GM19438 (cell line): ENCODE measurements around the gene UBASH3B.

Experiments
- ATAC-seq: cut with Tn5 transposase; IDR thresholded peaks from one replicate; pipeline ENCODE4 v1.9.1; 2021; ENCODE audit warnings: low read depth; ENCODE audit not compliant: unreplicated experiment

UBASH3B gene

DNA sequence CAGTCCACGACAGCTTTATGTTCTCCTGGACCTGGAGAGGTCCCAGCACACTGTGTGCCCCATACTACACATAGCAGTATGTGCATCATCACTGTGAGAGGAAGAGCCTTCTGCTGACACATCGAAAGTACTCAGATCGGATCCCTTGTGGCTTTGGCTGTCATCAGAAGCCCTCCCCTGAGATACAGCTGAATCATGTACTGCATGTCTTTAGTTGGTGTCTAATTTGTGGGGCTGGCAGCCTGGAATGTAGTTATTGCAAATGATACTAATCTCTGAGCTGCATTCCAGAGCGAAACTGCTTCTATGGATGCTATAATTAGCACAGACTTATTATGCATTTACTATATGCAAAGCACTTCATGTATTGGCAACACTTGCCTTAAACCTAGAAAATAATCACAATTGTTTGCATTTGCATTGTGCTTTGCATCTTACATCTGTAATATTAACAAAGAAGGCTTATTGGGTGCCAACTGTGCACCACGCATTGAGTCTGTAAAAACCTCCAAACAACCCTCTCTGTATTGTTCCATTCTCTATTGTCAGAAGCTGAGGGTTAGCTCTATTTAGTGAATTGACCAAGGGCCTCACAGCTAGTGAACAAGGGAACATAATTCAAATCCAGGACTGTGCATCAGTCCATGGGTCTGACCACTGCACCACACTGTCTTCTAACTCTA is 93.6 kb downstream of the UBASH3B start:
- peak; percentile 73 for ATAC-seq

DNA sequence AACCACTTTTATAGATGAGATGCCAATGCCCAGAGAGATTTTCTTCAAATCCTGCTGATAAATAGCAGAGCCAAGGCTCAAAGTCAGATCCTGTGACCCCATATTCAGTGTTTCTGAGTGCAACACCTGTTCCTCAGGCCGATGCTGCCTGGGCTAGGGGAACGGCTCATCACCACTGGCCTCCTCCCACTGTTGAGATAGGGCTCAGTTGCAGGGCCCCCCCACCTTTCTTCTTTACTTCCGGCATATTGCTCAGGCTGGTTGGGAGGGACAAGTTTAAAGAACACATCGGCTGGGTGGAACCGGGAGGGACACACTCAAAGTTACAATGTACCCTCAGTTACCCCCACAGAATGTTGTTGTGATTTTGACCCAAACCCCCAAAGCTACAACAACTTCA is 94.5 kb downstream of the UBASH3B start:
- no peak for ATAC-seq

DNA sequence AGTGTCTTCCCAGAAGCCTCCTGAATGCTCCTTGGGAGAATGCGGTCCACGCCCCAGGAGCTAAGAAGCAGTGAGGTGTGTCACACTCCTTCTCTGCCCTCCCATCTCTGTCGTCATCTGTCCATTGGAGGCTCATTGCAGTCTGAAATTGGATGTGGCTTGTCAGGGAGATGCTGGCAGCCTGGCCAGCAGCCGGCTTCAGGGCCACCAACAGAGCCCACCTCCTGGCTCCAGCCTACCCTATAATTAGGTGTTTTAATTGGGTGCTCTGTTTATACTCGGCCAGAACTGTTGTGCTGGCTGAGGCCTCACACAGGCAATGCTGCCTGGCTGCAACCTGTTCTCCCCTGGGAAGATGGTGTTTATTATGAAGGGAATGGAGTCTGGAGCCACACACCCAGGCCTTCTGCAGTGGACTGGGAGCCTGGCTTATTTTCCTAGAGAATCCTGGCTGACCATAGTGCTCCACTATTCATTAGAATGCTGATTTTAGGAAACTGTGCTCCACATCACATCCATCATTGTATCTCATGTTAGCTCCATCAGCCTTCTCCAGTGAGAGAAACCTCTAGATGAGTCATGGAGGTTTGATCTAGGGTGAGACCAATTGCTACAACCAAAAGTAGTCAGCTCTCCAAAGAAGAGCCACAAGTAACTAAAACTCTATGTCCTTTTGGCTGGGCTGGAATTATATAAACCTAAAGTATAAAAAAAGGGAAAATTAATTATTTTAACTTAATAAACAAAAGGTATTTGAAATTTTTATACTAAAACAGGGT is 96.0 kb downstream of the UBASH3B start:
- ATAC-seq = no peak

DNA sequence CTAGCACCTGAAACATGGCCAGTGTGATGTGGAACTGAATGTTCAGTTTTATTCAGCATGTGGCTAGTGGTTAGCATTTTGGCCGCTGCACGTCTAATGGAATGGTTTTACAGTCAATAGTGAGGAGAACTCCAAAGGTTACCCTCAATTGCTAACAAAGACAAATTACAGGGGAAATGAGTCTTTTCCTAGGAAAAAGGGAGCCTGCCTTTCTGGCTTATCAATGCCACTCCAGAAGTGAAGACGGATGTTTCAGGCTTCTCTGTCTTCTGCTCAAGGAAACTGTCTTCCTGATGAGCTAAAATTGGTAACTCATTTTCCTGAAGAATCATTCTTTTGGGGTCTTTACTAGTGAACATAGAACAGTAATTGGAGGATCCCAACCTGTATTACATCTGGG is 98.5 kb downstream of the UBASH3B start:
- ATAC-seq = no peak

DNA sequence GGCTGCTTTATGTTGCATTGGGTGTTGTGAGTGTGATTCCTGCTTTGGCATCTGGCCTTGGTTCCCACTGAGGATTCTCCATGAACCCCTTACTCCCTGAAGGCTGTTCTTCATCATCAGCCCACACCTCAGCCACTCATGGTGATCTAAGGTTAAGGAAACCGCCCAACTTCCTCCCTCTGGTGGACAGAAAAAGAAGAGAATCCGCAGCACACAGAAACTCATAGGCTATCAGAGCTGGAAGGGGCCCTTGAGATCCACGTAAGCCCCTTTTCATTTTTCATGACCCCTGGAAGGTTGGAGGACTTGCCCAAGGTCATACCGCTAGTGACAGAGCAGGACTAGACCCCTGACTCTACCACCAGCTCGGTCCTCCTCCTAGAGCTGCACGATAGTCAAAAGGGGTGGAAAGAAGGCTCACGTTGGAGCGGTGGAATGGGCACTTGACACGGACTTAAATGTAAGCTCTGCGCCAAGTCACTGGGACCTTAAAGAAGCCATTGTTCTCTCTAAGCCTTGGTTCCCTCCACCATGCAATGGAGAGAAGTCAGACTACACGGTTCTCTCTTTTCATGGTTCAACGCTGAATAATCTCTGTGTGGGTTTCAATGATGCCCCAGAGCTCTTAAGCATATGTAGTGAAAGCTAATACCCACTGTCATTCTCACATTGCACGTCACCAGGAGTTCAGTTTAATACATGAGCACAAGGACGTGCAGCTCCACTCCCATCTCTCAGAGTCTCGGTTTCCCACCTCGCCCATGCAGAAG is 99.2 kb downstream of the UBASH3B start:
- ATAC-seq = no peak

DNA sequence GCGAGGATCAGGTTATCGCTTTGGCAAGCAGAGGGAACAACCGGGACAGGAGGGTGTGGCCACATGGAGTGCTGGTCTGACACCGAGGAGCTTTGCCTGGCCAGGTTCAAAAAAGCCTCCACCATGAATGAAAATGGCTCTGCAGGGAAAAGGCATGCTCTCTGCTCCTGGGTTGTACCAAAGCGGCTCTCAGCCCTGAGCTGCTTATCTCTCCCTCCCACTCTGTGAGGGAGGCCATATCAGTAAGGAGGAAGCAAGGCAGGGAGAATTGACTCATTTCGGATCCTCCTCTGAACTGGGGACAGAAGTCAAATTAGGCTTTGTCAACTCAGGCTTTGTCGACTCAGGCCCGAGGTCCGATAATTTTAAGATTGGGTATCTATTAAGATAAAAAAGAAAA is 99.9 kb downstream of the UBASH3B start:
- no peak for ATAC-seq

DNA sequence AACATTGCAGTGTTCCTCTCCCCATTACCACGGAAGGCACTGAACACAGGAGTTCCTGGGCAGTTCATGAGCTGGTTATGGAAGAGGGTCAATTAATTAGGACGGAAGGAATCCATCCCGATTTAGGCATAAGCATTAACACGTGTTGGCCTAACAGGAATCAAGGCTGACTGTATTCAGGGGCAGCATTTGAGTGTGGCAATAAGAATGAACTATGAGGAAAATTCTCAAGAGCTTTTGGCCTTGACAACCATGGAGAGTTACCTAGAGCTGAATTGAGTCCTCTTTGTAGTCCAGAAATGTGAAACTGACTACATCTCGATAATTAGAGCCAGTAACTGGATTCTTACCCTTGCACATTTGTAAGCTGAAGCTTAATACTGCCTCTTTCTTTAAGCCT is 100.4 kb downstream of the UBASH3B start:
- ATAC-seq = no peak

DNA sequence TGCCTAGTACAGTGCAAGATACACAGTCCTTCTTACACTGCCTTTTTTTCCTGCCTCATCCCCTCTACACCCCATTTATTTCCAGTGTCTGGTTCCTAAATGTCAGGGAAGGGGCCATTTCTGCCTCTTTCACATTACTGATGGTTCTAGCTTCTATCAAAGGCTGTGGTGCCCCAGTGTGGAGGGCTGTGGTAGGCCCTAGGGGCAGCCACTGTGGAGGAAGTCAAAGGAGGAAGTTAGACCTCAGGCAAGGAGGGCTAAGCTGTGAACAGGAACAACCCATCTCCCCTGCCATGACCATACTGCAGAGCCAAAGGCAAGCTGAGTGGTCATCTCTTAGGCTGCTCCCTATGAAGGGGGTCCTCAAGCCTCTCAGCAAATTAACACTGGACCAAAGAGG is 100.9 kb downstream of the UBASH3B start:
- ATAC-seq = no peak

DNA sequence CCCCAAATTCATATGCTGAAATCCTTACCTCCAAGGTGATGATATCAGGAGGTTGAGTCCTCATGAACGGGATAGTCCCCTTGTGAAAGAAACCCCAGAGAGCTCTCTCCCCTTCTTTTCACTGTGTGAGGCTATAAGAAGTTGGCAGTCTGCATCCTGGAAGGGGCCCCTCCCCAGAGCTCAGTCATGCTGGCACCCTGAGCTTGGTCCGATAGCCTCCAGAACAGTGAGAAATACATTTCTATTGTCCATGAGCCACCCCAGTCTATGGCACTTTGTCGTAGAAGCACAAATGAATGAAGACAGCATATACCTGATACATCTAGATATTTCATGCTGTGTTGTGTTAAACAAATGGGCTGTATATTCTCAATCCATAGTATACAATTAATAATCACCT is 101.7 kb downstream of the UBASH3B start:
- ATAC-seq = no peak

DNA sequence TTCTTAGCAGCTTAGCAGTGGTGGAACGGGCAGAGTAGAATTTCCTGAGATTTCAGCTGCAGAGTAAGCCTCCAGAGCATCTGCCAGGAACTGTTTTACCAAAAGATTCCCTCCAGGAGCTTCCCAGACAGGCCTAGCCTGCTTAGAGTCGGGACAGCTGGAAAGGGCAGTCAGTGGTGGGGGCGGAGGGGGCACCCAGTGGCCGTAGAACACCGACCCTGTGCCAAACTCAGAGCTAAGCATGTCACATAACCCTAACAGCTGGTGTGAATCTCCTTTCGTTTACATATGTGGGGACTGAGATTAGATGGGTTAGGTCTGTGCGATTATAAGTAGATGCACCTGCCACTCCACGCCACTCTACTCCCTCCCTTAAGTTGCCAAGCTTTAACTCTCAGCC is 102.8 kb downstream of the UBASH3B start:
- ATAC-seq = no peak

DNA sequence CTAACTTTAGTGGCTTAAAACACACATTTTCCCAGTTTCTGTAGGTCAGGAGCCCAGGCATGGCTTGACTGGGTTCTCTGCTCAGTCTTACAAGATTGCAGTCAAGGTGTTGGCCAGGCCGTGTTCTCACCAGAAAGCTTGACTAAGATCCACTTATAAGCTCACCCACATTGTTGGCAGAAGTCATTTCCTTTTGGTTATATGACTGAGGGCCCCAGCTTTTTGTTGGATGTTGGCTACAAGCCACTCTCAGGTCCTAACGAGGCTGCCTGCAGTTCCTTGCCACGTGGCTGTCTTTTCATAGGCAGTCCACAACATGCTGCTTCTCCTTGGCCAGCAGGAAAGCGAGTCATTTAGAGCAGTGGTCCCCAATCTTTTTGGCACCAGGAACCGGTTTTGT is 103.5 kb downstream of the UBASH3B start:
- ATAC-seq = no peak

DNA sequence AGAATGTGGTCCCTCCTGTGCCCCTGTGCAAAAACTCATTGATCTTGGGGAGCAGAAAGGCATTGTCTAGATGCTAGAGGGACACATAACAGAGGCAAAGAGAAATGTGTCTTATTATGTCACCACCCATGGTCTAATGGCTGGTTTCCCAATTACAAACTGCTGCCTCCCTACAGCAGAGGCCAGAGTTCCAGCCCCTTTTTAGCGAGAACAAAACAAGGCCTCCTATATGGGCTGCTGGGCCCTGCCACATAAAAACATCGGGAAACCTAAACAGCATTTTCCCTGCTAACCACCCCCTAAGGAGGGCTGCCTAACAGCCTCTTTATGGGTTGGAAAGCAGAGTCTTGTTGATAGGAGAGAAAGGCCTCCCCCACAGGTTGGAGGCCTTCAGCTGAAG is 107.6 kb downstream of the UBASH3B start:
- ATAC-seq = no peak

DNA sequence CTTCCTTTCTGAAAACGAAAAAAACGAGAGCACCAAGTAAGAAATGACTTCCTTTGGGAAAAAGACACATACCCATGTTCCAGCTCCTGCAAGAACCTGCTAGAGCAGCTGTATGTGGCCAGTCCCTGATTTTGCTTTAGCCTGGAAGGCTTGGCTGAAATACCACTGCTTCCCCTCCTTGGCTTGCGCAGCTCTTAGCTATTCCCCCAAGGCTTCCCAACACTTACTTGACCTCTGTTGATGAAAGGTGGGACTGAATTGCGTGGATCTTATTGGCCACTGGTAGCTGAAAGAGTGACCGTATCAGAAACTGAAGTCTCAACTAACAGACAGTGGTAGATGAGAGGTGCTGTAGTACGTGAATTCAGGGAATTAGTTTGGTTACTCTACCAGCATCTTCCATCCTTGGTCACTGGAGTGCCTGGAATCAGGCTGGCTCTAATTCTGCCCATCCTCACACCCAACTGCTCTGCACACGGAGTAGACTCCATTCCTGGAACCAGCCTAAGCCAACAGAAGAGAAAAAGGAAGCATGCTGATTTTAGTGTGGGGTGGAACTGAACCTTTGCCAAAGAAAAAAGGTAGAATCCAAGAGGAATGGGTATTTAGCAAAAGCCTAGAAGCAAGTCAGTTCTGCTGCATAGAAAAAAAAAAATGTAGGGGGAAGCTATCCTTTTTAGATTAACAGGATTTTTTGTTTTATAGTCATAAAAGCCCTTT is 109.0 kb downstream of the UBASH3B start:
- ATAC-seq = no peak

DNA sequence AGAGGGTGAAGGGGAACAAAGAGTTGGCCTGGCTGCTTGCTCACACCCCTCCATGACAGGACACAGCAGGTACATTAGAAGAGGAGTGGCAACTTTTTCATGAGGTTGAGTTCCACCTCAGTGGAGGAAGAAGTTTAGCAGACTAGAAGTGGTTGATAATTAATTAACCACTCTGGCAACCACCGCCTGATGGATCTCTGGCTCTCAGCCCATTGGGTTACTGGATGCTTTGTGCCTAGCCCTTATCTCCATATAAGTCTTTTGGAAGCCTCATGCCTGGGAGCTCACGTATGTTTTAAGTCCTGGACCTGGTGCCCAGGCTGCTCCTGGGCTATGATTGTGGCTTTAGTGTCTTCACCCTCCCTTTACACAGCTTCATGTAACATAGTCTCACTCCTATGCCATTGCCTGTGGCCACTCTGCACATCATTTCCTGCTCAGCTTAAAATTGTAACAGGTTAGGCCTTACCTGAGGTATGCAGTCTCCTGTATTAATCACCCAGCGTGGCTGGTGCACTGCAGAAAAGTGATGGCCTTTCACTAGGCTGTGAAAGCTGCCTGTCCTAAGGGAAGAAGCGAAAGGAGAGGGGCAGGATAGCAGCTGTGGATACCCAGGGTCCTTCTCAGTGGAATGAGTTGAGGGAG is 110.1 kb downstream of the UBASH3B start:
- no peak for ATAC-seq

DNA sequence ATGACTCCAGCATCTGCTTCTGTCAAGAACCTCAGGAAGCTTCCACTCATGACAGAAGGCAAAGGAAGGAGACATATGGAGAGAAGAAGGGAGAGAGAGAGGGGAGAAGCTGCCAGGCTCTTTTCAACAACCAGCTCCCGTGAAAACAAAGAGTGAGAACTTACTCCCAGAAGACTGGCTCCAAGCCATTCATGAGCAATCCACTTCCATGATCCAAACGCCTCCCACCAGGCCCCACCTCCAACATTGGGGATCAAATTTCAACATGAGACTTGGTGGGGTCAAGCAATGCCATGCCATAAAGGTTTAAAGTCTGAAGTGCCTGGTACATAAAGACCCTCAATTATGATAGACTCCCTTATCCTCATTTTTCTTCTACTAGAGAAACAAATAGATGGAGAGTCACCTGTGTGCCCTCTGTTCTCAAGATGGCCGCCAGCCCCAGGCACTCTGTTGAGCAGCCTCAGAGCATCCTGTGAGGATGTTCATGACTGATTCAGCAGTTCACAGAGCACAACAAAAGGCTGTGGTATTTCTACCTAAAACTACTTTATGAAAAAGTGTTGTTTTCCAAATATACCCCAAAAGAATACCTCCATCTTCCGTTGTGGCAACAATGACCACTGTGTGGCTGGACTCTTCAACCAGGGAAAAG is 113.7 kb downstream of the UBASH3B start:
- no peak for ATAC-seq

DNA sequence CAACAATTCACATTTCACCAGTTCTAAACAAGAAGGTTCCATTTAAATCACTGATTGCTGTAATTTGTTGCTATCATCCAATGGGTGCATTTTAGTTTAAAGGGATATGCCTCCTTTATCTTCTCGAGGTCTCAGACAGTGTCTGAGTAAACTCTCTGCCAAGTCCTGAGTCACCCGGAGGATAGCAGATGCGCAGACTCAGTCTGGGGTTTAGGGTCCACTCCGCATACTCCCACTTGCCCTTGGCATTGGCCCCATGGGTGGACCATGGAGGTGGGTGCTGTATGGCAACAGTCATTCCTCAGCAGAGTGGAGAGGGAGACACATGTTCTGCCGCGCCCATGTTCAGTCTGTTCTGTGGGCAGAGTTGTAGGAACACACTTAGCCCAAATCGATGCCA is 117.4 kb downstream of the UBASH3B start:
- ATAC-seq = no peak

DNA sequence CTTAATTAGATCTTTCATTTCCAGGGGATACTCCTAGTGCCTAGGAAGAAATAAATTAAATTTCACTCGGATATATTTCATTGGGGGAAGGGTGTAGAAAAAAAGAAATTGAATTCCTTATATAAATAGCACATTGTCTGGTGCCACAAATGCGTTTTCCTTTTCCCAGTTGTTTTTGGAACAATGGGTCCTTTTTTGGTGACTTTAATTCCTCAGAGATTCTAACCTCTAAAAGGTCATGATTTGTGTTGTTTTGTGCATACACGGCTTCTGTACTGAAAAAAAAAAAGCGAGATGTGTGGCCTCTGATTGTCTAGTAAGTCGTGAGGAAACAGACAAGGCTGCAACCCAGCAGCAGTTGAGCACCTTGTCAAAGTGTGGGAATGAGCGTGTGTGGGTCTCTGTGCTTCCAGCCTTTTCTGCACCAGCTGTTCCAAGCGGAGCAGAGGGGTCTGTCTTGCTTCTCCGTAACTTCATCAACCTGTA is 118.3 kb downstream of the UBASH3B start:
- ATAC-seq = no peak

DNA sequence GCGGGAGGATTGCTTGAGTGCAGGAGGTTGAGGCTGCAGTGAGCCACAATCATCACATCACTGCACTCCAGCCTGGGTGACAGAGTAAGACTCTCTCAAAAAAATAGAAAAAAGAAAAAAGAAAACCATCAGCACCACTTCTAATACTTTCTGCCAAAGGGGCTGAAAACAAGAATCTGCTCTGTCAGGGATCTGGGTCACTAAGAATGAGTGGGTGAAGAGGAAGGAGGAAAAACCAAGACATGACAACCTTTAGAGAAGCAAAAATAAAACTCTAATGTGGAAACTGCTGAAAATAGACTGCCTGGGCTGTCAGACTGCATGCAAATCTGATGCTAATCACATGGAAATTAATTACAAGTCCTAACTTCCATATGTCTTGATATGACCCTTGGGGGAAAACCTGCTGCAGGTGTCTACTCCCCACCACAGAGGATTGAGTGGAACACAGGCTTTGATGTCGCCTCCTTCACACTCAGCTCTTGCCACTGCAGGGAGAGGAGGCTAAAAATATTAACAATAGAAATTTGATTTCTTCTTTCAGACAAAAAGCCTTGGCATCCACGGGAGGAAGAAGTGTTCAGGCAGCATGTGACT is 120.3 kb downstream of the UBASH3B start:
- ATAC-seq = no peak

DNA sequence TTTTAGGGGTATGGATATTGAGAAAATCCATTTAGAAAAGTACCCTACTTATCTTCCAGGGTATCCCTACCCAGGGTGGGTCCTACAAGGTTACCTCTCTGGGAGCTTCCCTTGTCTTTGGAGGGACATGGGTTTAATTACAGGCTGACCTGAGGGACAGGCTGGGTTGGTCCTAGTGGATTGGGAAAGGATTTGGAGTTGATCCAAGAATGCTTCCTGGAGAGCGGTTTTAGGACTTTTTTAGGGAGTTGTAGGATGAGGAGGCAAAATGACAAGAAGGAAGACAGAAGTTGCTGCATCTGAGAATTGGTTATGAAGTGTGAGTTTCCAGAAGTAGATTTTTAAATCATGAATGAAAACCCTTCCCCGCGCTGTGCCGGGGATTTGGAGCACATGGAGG is 121.0 kb downstream of the UBASH3B start:
- no peak for ATAC-seq
